ENCODE measurements around the gene STXBP5L.
"Not testable (repeated sequence)": the region's sequence is repeated elsewhere in the genome, so short reads cannot be mapped to it uniquely, and the experiment has no call there.

Gene STXBP5L

GRCh38 chr3:121064121-121064520, 156.1 kb downstream of the STXBP5L start:
- no peak for DNase-seq

GRCh38 chr3:121072133-121072532, 164.1 kb downstream of the STXBP5L start:
- no peak for DNase-seq

- DNase-seq, result no peak
Measured at GRCh38 chr3:121073011-121073410, 165.0 kb downstream of the STXBP5L start.

GRCh38 chr3:121075191-121075590, 167.2 kb downstream of the STXBP5L start:
- DNase-seq, result no peak

- DNase-seq, result not testable (repeated sequence)
Measured at GRCh38 chr3:121078378-121079101, 170.5 kb downstream of the STXBP5L start.

- no peak for DNase-seq
Measured at GRCh38 chr3:121096953-121097352, 188.9 kb downstream of the STXBP5L start.

GRCh38 chr3:121111086-121111485, 203.1 kb downstream of the STXBP5L start:
- not testable (repeated sequence) for DNase-seq

GRCh38 chr3:121111914-121112612, 204.1 kb downstream of the STXBP5L start:
- no peak for DNase-seq

- DNase-seq, result no peak
Measured at GRCh38 chr3:121126033-121126706, 218.2 kb downstream of the STXBP5L start.

GRCh38 chr3:121126707-121127035, 218.7 kb downstream of the STXBP5L start:
- DNase-seq, result no peak

- DNase-seq, result no peak
Measured at GRCh38 chr3:121152573-121152972, 244.6 kb downstream of the STXBP5L start.

- DNase-seq, result no peak
Measured at GRCh38 chr3:121153851-121154250, 245.8 kb downstream of the STXBP5L start.

GRCh38 chr3:121155028-121155427, 247.0 kb downstream of the STXBP5L start:
- no peak for DNase-seq

GRCh38 chr3:121165397-121165837, 257.4 kb downstream of the STXBP5L start:
- DNase-seq, result no peak

- no peak for DNase-seq
Measured at GRCh38 chr3:121167374-121168139, 259.6 kb downstream of the STXBP5L start.

GRCh38 chr3:121175083-121175482, 267.1 kb downstream of the STXBP5L start:
- DNase-seq, result no peak

- not testable (repeated sequence) for DNase-seq
Measured at GRCh38 chr3:121190626-121191025, 282.6 kb downstream of the STXBP5L start.

GRCh38 chr3:121202573-121202972, 294.6 kb downstream of the STXBP5L start:
- DNase-seq, result no peak

GRCh38 chr3:121223116-121223515, 315.1 kb downstream of the STXBP5L start:
- no peak for DNase-seq

GRCh38 chr3:121228971-121229370, 321.0 kb downstream of the STXBP5L start:
- no peak for DNase-seq

GRCh38 chr3:121230194-121230593, 322.2 kb downstream of the STXBP5L start:
- not testable (repeated sequence) for DNase-seq

- no peak for DNase-seq
Measured at GRCh38 chr3:121231872-121232271, 323.9 kb downstream of the STXBP5L start.
